D721Med (cell line): ENCODE data around the gene SMAD3.

ENCODE experiments used
- DNase-seq: peaks from one replicate; pipeline ENCODE4 v3.0.0; 2011; ENCODE audit warnings: low spot score; ENCODE audit not compliant: insufficient read length
- FAIRE-seq: peaks from 2 replicates; lab custom pipeline; 2011; peaks lifted over from hg19 to GRCh38; lab: Jason Lieb, UNC
- TF ChIP-seq, protein P1 (sequence below): IDR thresholded peaks from 2 replicates; pipeline ENCODE4 v1.5.1; 2012; ENCODE audit warnings: mild to moderate bottlenecking, control low read depth; ENCODE audit not compliant: insufficient read depth; ENCODE audit errors: missing control alignments

The SMAD3 gene

DNA sequence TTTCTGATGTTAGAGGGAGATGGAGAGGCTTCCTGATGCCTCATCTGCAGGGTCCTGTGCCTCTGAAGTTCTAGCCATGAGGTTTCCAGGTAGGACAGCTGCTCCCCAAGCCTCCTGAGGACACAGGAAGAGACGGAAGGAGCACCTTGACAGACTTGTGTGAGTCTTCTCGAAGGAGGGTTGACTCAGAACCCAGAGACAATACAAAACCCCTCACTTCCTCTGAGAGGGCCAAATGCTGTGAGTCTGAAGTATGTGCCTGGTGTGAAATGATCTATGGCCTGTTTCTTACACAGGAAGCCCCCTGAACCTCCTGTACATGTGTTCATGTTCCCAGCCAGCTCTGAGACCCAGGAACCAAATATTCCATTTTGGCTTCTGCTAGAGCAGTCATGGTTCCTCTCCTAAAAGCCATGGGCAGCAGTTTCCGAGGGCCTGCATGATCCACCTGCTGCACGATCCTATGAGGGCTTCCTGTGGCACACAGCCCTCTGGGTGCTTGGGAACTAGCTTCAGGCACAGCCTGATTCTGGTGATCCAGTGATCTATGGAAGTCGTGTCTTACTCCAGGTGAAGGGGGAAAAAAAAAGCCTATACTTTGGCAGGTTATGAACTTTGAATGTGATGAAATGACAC is 126.9 kb downstream of the SMAD3 start:
- DNase-seq, result no peak
- no peak for FAIRE-seq
- TF ChIP-seq, protein P1, sequence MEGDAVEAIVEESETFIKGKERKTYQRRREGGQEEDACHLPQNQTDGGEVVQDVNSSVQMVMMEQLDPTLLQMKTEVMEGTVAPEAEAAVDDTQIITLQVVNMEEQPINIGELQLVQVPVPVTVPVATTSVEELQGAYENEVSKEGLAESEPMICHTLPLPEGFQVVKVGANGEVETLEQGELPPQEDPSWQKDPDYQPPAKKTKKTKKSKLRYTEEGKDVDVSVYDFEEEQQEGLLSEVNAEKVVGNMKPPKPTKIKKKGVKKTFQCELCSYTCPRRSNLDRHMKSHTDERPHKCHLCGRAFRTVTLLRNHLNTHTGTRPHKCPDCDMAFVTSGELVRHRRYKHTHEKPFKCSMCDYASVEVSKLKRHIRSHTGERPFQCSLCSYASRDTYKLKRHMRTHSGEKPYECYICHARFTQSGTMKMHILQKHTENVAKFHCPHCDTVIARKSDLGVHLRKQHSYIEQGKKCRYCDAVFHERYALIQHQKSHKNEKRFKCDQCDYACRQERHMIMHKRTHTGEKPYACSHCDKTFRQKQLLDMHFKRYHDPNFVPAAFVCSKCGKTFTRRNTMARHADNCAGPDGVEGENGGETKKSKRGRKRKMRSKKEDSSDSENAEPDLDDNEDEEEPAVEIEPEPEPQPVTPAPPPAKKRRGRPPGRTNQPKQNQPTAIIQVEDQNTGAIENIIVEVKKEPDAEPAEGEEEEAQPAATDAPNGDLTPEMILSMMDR, result no peak

DNA sequence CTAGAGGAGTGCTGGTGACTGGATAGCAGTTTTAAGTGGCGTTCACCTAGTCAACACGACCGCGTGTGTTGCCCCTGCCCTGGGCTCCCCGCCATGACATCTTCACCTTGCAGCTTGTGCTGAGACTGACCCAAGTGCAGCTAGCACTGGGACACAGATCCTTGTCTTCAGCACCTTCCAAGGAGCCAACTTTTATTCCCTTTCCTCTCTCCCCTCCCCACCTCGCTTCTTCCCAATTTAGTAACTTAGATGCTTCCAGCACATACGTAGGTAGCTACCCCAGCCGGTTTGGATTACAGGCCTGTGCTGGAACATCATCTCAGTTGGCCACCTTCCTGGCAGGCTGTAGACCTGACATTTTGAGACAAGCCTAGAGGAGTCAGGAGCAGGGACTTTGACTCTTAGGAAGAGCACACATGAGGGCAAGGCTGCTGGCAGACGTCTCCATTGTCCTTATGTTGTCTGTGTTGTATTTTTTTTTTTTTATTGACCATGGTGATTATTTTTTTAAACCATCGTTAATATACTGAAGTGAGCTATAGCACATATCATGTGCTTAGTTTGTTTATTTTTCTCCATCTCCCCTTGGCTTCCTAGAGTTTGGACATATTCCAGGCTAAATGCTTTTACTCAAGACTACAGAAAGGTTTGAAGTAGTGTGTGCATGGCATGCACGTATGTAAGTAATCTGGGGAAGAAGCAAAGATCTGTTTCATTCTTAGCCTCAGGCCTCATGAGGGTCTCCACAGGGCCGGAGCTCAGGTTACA is 128.0 kb downstream of the SMAD3 start:
- TF ChIP-seq, protein P1, result no peak
- DNase-seq (no peak), FAIRE-seq (no peak)

DNA sequence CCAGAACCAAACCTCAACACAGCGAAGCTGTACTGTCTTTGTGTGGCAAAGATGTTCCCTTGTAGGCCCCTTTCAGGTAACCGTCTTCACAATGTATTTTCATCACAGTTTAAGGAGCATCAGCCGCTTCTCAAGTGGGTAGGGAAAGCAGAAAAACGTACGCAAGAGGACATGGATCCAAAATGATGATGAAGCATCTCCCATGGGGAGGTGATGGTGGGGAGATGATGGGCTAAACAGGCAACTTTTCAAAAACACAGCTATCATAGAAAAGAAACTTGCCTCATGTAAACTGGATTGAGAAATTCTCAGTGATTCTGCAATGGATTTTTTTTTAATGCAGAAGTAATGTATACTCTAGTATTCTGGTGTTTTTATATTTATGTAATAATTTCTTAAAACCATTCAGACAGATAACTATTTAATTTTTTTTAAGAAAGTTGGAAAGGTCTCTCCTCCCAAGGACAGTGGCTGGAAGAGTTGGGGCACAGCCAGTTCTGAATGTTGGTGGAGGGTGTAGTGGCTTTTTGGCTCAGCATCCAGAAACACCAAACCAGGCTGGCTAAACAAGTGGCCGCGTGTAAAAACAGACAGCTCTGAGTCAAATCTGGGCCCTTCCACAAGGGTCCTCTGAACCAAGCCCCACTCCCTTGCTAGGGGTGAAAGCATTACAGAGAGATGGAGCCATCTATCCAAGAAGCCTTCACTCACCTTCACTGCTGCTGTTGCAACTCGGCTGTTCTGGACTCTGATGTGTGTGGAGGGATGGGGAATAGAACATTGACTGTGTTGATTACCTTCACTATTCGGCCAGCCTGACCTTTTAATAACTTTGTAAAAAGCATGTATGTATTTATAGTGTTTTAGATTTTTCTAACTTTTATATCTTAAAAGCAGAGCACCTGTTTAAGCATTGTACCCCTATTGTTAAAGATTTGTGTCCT is 129.0 kb downstream of the SMAD3 start:
- FAIRE-seq, result no peak
- no peak for DNase-seq
- TF ChIP-seq, protein P1, result no peak

DNA sequence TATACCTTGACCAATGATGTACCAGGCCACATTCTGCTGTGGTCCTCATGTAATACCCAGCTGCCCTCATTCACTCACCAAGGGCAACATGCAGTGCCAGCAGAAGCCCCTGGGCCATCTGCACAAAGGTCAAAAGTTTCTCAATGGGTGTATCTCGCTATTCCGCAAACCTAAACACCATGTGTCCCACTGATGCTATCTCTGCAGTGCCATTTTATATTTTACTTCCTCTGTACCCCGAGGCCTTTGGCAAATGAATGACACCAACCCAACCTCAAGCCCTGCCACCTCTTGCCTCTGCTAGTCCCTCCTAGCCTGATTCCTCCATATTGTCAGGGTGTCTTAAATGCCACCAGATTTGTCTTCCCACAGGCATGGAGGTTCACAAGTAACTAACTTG is 129.9 kb downstream of the SMAD3 start:
- DNase-seq (no peak), FAIRE-seq (no peak)
- TF ChIP-seq, protein P1, result no peak

DNA sequence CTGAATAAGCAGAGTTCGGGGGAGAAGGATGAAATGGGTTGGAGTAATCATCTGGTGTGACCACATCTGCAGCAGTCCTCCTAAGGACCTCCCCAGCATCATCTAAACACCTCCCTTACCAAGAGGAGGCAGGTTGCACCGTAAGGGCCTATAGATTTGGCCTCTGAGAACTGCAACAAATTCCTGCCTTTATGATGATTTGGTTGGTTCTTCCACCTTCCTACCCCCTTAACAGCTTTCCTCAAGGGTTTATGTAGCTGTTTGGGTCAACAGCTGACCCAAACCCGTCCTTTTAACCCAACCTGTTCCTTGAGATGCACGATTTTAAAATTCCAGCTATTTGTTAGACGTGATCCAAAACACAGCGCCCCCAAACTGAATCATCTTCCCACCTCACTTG is 130.8 kb downstream of the SMAD3 start:
- TF ChIP-seq, protein P1, result no peak
- no peak for DNase-seq
- no peak for FAIRE-seq

DNA sequence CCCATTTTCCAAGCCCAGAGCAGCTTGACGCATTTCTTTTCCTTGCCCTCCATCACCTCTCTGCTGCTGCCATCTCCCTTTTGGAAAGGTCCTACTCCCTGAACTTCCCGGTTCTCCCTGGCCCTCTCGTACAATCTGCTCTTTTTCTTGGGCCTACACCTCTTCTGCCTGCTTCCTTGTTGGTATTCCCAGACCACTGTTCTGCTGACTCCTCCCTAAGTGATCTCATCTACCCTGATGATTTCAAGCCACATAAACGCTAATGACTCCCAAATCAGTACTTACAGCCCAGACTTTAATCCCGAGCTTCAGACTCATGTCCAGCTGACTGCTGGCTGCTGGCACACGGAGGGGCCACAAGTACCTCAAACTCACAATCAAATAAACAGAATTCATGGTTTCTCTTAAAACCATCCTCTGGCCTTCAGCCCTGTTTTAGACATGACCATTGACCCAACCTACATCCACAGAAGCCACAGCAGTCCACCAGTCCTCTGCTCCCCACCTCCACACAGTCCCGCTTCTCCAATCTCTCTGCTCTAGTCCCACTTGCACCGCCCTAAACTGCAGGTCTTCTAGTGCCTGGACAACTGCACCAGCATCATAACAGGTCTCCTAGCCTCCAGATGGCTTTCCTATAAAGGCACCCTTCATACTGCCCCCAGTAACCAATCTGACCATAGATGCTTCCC is 131.4 kb downstream of the SMAD3 start:
- FAIRE-seq (no peak), DNase-seq (no peak)
- TF ChIP-seq, protein P1, result no peak
